Amniotic stem cell (primary cell): Measurements from ENCODE around the gene CMKLR1.

Experiments used
- DNase-seq: peaks from one replicate; lab custom pipeline; 2025; lab: John Stamatoyannopoulos, UW

CMKLR1 gene

GRCh38 chr12:108338915-108339657 lies at the start of gene CMKLR1:
Gene CMKLR1 (minus strand): TSS chr12:108339311. CDS start chr12:108293591, 45,720 bp downstream.
- no peak for DNase-seq

- DNase-seq = no peak
Measured at GRCh38 chr12:108387771-108388170, 48.7 kb upstream of the CMKLR1 start.

GRCh38 chr12:108386709-108387360 lies 47.7 kb upstream of the CMKLR1 start:
- no peak for DNase-seq

GRCh38 chr12:108382437-108382801 lies 43.3 kb upstream of the CMKLR1 start:
- DNase-seq = no peak

- no peak for DNase-seq
Measured at GRCh38 chr12:108381787-108382436, 42.8 kb upstream of the CMKLR1 start.

GRCh38 chr12:108380382-108380781 lies 41.3 kb upstream of the CMKLR1 start:
- no peak for DNase-seq

GRCh38 chr12:108379823-108380222 lies 40.7 kb upstream of the CMKLR1 start:
- no peak for DNase-seq

GRCh38 chr12:108378926-108379325 lies 39.8 kb upstream of the CMKLR1 start:
- no peak for DNase-seq

- DNase-seq = no peak
Measured at GRCh38 chr12:108377260-108377659, 38.1 kb upstream of the CMKLR1 start.

- no peak for DNase-seq
Measured at GRCh38 chr12:108375986-108376663, 37.0 kb upstream of the CMKLR1 start.

- no peak for DNase-seq
Measured at GRCh38 chr12:108374596-108375320, 35.6 kb upstream of the CMKLR1 start.

- DNase-seq = no peak
Measured at GRCh38 chr12:108373111-108373510, 34.0 kb upstream of the CMKLR1 start.

GRCh38 chr12:108371801-108372344 lies 32.8 kb upstream of the CMKLR1 start:
- peak; percentile 79 for DNase-seq

- DNase-seq = no peak
Measured at GRCh38 chr12:108370415-108370814, 31.3 kb upstream of the CMKLR1 start.

GRCh38 chr12:108369736-108370396 lies 30.8 kb upstream of the CMKLR1 start:
- DNase-seq = no peak

- DNase-seq = no peak
Measured at GRCh38 chr12:108368089-108368488, 29.0 kb upstream of the CMKLR1 start.

GRCh38 chr12:108367436-108367835 lies 28.3 kb upstream of the CMKLR1 start:
- DNase-seq = peak; percentile 34

GRCh38 chr12:108365324-108365723 lies 26.2 kb upstream of the CMKLR1 start:
- DNase-seq = no peak

GRCh38 chr12:108364879-108365278 lies 25.8 kb upstream of the CMKLR1 start:
- no peak for DNase-seq

GRCh38 chr12:108363565-108363964 lies 24.5 kb upstream of the CMKLR1 start:
- DNase-seq = no peak

- DNase-seq = no peak
Measured at GRCh38 chr12:108363165-108363564, 24.1 kb upstream of the CMKLR1 start.
